Endothelial cell of umbilical vein (primary cell): ENCODE measurements around the gene HIPK4. TPM values are rescaled to one million over a fixed set of nuclear protein-coding genes. Genes with fewer than 3 reads are reported as not detected.

ENCODE experiments used
- BruUV-seq: library from RNA; stranded (reverse); fragments of 400-500 nt; replicated peaks from 2 replicates; lab custom pipeline; 2021; lab: Mats Ljungman, UMichigan
- CTCF ChIA-PET: fragments of 300-600, 350-600 bp; sonication (Branson Sonifier 250); formaldehyde crosslinking; loops from one replicate; lab custom pipeline; 2021; ENCODE audit warnings: antibody characterized with exemption, inconsistent platforms; lab: Charles Lee
- POLR2A ChIA-PET: fragments of 300-600, 350-600 bp; sonication (Branson Sonifier 250); formaldehyde crosslinking; loops from one replicate; lab custom pipeline; 2021; ENCODE audit warnings: antibody characterized with exemption, inconsistent platforms; lab: Charles Lee
- DNase-seq: peaks from one replicate; pipeline ENCODE4 v3.0.0-alpha.2; 2011; ENCODE audit warnings: low read depth, low spot score
- FAIRE-seq: peaks from 2 replicates; lab custom pipeline; 2011; peaks lifted over from hg19 to GRCh38; lab: Jason Lieb, UNC
- H2AFZ ChIP-seq: 2 replicates; pipeline ENCODE4 v1.6.0; 2012; ENCODE audit warnings: low read depth, low read length, control low read depth, inconsistent platforms
- H3K27ac ChIP-seq: 2 replicates; pipeline ENCODE4 v1.5.1; 2011; ENCODE audit warnings: low read depth, mild to moderate bottlenecking, control low read depth, low read length, moderate library complexity; ENCODE audit not compliant: insufficient read depth
- H3K27me3 ChIP-seq, 2 experiments: 2 replicates each; pipeline versions ENCODE4 v1.6.0 to v1.6.1; 2011; ENCODE audit warnings: low read length in 2 of 2, mixed read lengths in 1 of 2; ENCODE audit not compliant: control insufficient read depth in 2 of 2, insufficient read depth in 2 of 2
- H3K36me3 ChIP-seq, 2 experiments: 2 replicates in 1 of 2; 3 replicates in 1 of 2; pipeline ENCODE4 v1.5.1; 2011; ENCODE audit warnings: low read length in 2 of 2, mild to moderate bottlenecking in 1 of 2, moderate library complexity in 1 of 2; ENCODE audit not compliant: control insufficient read depth in 2 of 2, insufficient read depth in 2 of 2; ENCODE audit errors: extremely low read depth in 1 of 2
- H3K4me1 ChIP-seq: 3 replicates; pipeline ENCODE4 v1.5.1; 2011; ENCODE audit warnings: mild to moderate bottlenecking, low read length; ENCODE audit not compliant: control insufficient read depth, insufficient read depth; ENCODE audit errors: extremely low read depth
- H3K4me2 ChIP-seq: 2 replicates; pipeline ENCODE4 v1.6.1; 2011; ENCODE audit warnings: low read length, control low read depth, mixed read lengths; ENCODE audit not compliant: insufficient read depth
- H3K4me3 ChIP-seq, 3 experiments: fragments of 200-600 bp in 1 of 3; sonication (generic), shearing (Covaris generic) in 1 of 3; replicated peaks in 1 of 3; 2 replicates each; pipeline ENCODE4 v1.5.1; 2011 to 2016; ENCODE audit warnings: control low read depth in 3 of 3, low read length in 3 of 3, mild to moderate bottlenecking in 2 of 3, inconsistent platforms in 1 of 3, low read depth in 1 of 3, moderate library complexity in 1 of 3; ENCODE audit not compliant: insufficient read depth in 1 of 3
- H3K79me2 ChIP-seq: 2 replicates; pipeline ENCODE4 v1.6.0; 2012; ENCODE audit warnings: low read length, inconsistent platforms; ENCODE audit not compliant: control insufficient read depth, insufficient read depth
- H3K9ac ChIP-seq: replicated peaks from 2 replicates; pipeline ENCODE3; 2011; ENCODE audit warnings: low read length, control low read depth; ENCODE audit not compliant: insufficient read depth; ENCODE audit errors: extremely low read depth
- H3K9me1 ChIP-seq: replicated peaks from 3 replicates; pipeline ENCODE4 v1.6.0; 2011; ENCODE audit warnings: mild to moderate bottlenecking, low read length; ENCODE audit not compliant: control insufficient read depth, insufficient read depth; ENCODE audit errors: extremely low read depth
- H3K9me3 ChIP-seq: replicated peaks from 2 replicates; pipeline ENCODE4 v1.5.1; 2012; ENCODE audit warnings: low read length, inconsistent platforms; ENCODE audit not compliant: control insufficient read depth, insufficient read depth
- H4K20me1 ChIP-seq: replicated peaks from 2 replicates; pipeline ENCODE3; 2011; ENCODE audit warnings: mild to moderate bottlenecking, low read length; ENCODE audit not compliant: control insufficient read depth, insufficient read depth; ENCODE audit errors: extremely low read depth
- CTCF ChIP-seq, 2 donors: IDR thresholded peaks; 1 replicate in 1 of 2; 2 replicates in 1 of 2; pipeline ENCODE4 v1.5.1; 2011; ENCODE audit warnings: low read length in 2 of 2, mild to moderate bottlenecking in 2 of 2, moderate library complexity in 2 of 2, control low read depth in 1 of 2, inconsistent platforms in 1 of 2, low read depth in 1 of 2; ENCODE audit not compliant: insufficient read depth in 1 of 2; ENCODE audit errors: extremely low read depth in 1 of 2
- EZH2 ChIP-seq: IDR thresholded peaks from 2 replicates; pipeline ENCODE4 v1.6.1; 2012; ENCODE audit warnings: borderline replicate concordance, low read depth, mild to moderate bottlenecking, moderate library complexity, low read length, inconsistent platforms; ENCODE audit not compliant: severe bottlenecking
- FOS ChIP-seq: IDR thresholded peaks from 2 replicates; pipeline ENCODE4 v1.6.1; 2011; ENCODE audit warnings: mild to moderate bottlenecking, low read length, moderate library complexity, borderline replicate concordance; ENCODE audit not compliant: insufficient read depth
- GATA2 ChIP-seq: IDR thresholded peaks from 2 replicates; pipeline ENCODE4 v1.7.0; 2011; ENCODE audit warnings: low read depth, mild to moderate bottlenecking, moderate library complexity, mixed read lengths, low read length; ENCODE audit not compliant: insufficient read length, insufficient read depth
- JUN ChIP-seq: IDR thresholded peaks from 2 replicates; pipeline ENCODE4 v1.6.1; 2011; ENCODE audit warnings: borderline replicate concordance, low read depth; ENCODE audit not compliant: insufficient read length, insufficient read depth
- MAX ChIP-seq: IDR thresholded peaks from 2 replicates; pipeline ENCODE4 v1.6.1; 2011; ENCODE audit not compliant: insufficient read depth, insufficient read length
- MYC ChIP-seq: IDR thresholded peaks from one replicate; pipeline ENCODE4 v1.6.1; 2011; ENCODE audit warnings: mild to moderate bottlenecking, low read depth, low read length
- POLR2A ChIP-seq: IDR thresholded peaks from 2 replicates; pipeline ENCODE4 v1.6.1; 2012; ENCODE audit warnings: low read depth, mild to moderate bottlenecking, control low read depth, low read length
- POLR2AphosphoS5 ChIP-seq: IDR thresholded peaks from 2 replicates; pipeline ENCODE4 v1.6.1; 2012; ENCODE audit warnings: low read depth, mild to moderate bottlenecking, control low read depth, low read length, moderate library complexity; ENCODE audit not compliant: insufficient read depth
- dilution Hi-C: fragments of 300-500 bp; cut with MboI; formaldehyde crosslinking; loops from one replicate; pipeline ENCODE4 v1.15.0; 2019; ENCODE audit warnings: low sequenced_read_pairs; ENCODE audit not compliant: extremely low pct_ligation_motif_present
- intact Hi-C: fragments of 100-400 bp; cut with micrococcal nuclease; formaldehyde crosslinking; loops from one replicate; pipeline ENCODE4 v1.10.0; 2022
- polyA plus RNA-seq, 4 experiments: library from polyadenylated mRNA; depleted of rRNA in 3 of 4; stranded (reverse) in 3 of 4; unstranded in 1 of 4; fragments of >200 nt; gene quantifications; 2 replicates each; pipeline versions ENCODE4 v1.2.1 to v1.2.3, GENCODE V29; 2011 to 2012; ENCODE audit warnings: missing spikeins in 1 of 4
- total RNA-seq: library from RNA; stranded (reverse); gene quantifications from 2 replicates; pipeline ENCODE4 v1.2.3, GENCODE V29; 2021

Gene HIPK4
- total and polyA plus RNA-seq, 2 donors (not counting 3 experiments of a cell fraction or from before 2014, with no cell fraction given), result 0.12 TPM; not detected in 1

- H3K4me3 ChIP-seq, result no peak overlapping the region
- BruUV-seq, result no TSS peak
- H2AFZ ChIP-seq, result peak overlapping the region; percentile 90
- DNase-seq, result no peak
- H3K9me1 ChIP-seq, result no peaks in the 10 kb centered on the region
- H3K9me3 ChIP-seq, result no peaks in the 10 kb centered on the region
- FAIRE-seq, result no peak
- POLR2A ChIA-PET, result no interaction called here
- peaks cover 3 to 5% of the 10 kb centered on the region in 2 experiments for H3K36me3 ChIP-seq
- TF ChIP-seq MAX (no peak), JUN (no peak), MYC (no peak), CTCF (IDR thresholded peaks at IDR 0.05; ENCODE audit: extremely low read depth in 1 of 2, insufficient read depth in 1 of 2, low read depth in 1 of 2, low read length in 2 of 2) (no peak), FOS (no peak), POLR2AphosphoS5 (no peak), EZH2 (no peak), POLR2A (no peak), GATA2 (no peak)
- no peaks in the 10 kb centered on the region for H3K27me3 ChIP-seq
- intact Hi-C loops (no loop called here), dilution Hi-C loops (no loop called here)
- H3K79me2 ChIP-seq, result peaks cover 5% of the 10 kb centered on the region
- H3K4me2 ChIP-seq, result no peak overlapping the region
- H3K4me1 ChIP-seq, result peaks cover 19% of the 10 kb centered on the region
- CTCF ChIA-PET, result interaction anchor here (0.7 to 1.0 kb wide), 2 partner anchors 13 to 112 kb away, joined by 3 read pairs; no protein-coding TSS in a partner anchor
- peak overlapping the region; percentile 13 for H3K27ac ChIP-seq
- H4K20me1 ChIP-seq, result no peaks in the 10 kb centered on the region
- H3K9ac ChIP-seq, result no peak overlapping the region
Measured at GRCh38 chr19:40417643-40417981, 27.6 kb upstream of the HIPK4 start.
